Esophagus squamous epithelium (tissue), 4 donors: ENCODE results near the gene FXYD6.

Experiments used
- POLR2A ChIP-seq, 4 donors: fragments of 450-650 bp; IDR thresholded peaks; one replicate each; pipeline ENCODE4 v1.6.1; 2017; ENCODE audit warnings: antibody characterized with exemption in 4 of 4, mild to moderate bottlenecking in 4 of 4, moderate library complexity in 3 of 4
- TF ChIP-seq, protein P1 (sequence below), 6 experiments: fragments of 450-650 bp in 4 of 6; fragments of 200-600 bp in 2 of 6; sonication (generic) in 2 of 6; IDR thresholded peaks; one replicate each; pipeline ENCODE4 v1.5.1; 2016 to 2019; ENCODE audit warnings: antibody characterized with exemption in 6 of 6, mild to moderate bottlenecking in 4 of 6, moderate library complexity in 4 of 6

GRCh38 chr11:117923275-117923674, 46.8 kb upstream of the FXYD6 start:
- TF ChIP-seq, protein P1, sequence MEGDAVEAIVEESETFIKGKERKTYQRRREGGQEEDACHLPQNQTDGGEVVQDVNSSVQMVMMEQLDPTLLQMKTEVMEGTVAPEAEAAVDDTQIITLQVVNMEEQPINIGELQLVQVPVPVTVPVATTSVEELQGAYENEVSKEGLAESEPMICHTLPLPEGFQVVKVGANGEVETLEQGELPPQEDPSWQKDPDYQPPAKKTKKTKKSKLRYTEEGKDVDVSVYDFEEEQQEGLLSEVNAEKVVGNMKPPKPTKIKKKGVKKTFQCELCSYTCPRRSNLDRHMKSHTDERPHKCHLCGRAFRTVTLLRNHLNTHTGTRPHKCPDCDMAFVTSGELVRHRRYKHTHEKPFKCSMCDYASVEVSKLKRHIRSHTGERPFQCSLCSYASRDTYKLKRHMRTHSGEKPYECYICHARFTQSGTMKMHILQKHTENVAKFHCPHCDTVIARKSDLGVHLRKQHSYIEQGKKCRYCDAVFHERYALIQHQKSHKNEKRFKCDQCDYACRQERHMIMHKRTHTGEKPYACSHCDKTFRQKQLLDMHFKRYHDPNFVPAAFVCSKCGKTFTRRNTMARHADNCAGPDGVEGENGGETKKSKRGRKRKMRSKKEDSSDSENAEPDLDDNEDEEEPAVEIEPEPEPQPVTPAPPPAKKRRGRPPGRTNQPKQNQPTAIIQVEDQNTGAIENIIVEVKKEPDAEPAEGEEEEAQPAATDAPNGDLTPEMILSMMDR (IDR thresholded peaks at IDR 0.05): no peak
- TF ChIP-seq POLR2A (IDR thresholded peaks at IDR 0.05): no peak
